ENCODE measurements around the gene UBASH3A. TPM values are rescaled to one million over a fixed set of nuclear protein-coding genes. Genes with fewer than 3 reads are reported as not detected.

The UBASH3A gene
- total RNA-seq, 1 donor: not detected

DNA sequence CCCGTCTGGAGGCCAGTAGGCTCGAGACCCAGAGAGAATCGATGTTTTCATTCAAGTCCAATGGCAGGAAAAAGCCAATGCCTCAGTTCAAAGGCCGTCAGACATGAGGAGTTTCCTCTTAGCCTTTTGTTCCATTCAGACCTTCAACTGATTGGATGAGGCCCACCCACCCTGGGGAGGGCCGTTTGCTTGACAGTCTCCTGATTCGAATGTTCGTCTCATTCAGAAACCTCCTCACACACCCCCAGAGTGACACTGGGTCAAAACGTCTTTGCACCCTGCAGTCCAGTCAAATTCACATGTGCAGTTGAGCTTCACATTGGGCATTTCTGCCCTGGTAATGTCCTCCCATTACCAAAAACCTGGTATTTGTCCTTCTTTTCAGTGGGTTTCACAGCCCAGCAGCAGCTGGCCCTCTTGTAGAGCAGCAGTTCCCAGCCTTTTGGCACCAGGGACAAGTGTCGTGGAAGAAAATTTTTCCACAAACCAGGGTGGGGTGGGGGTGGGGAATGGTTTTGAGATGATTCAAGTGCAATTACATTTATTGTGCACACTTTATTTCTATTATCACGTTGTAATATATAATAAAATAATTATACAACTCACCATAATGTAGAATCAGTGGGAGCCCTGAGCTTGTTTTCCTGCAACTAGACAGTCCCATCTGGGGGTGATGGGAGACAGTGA lies 52.2 kb downstream of the UBASH3A start:
- H3K4me3 ChIP-seq (ENCODE audit: low read depth, low read length): no peak overlapping the region
- no peak for DNase-seq (ENCODE audit: low read depth)
- TF ChIP-seq, protein P1, sequence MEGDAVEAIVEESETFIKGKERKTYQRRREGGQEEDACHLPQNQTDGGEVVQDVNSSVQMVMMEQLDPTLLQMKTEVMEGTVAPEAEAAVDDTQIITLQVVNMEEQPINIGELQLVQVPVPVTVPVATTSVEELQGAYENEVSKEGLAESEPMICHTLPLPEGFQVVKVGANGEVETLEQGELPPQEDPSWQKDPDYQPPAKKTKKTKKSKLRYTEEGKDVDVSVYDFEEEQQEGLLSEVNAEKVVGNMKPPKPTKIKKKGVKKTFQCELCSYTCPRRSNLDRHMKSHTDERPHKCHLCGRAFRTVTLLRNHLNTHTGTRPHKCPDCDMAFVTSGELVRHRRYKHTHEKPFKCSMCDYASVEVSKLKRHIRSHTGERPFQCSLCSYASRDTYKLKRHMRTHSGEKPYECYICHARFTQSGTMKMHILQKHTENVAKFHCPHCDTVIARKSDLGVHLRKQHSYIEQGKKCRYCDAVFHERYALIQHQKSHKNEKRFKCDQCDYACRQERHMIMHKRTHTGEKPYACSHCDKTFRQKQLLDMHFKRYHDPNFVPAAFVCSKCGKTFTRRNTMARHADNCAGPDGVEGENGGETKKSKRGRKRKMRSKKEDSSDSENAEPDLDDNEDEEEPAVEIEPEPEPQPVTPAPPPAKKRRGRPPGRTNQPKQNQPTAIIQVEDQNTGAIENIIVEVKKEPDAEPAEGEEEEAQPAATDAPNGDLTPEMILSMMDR (IDR thresholded peaks at IDR 0.05; ENCODE audit: insufficient read depth, low read length): no peak

DNA sequence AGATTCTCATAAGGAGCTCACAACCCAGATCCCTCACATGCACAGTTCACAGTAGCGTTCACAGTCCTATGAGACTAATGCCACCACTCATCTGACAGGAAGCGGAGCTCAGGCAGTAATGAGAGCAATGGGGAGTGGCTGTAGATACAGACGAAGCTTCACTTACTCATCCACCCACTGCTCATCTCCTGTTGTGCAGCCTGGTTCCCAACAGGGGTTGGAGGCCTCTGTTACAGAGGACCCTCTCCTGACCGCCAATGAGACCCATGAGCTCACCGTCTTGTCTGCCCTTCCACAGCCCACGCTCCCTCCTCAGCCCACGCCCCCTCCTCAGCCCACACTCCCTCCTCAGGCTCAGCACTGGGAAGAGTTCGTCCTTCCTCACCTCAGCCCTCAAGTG lies 52.8 kb downstream of the UBASH3A start:
- H3K4me3 ChIP-seq (ENCODE audit: low read depth, low read length): no peak overlapping the region
- DNase-seq (ENCODE audit: low read depth): no peak
- TF ChIP-seq, protein P1 (IDR thresholded peaks at IDR 0.05; ENCODE audit: insufficient read depth, low read length): no peak

DNA sequence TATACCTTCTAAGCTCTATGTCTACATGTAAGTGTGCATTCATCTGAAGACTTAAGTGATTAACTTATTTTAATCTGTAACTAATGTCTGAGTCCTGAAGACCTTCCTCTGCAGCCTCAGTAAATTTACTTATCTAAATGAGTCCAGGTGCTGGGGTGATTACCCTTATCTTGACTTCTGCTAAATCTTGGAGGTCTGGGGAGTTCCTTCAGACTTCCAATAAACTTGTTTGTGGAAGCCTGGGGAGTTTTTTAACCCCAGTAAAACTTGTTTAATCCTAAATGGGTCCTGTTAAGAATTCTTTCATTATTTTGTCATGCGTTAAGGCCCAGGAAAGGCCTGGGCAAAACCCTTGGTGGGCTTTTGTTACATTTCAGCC lies 55.4 kb downstream of the UBASH3A start:
- no peak overlapping the region for H3K4me3 ChIP-seq (ENCODE audit: low read depth, low read length)
- TF ChIP-seq, protein P1 (IDR thresholded peaks at IDR 0.05; ENCODE audit: insufficient read depth, low read length): no peak
- DNase-seq (ENCODE audit: low read depth): no peak

DNA sequence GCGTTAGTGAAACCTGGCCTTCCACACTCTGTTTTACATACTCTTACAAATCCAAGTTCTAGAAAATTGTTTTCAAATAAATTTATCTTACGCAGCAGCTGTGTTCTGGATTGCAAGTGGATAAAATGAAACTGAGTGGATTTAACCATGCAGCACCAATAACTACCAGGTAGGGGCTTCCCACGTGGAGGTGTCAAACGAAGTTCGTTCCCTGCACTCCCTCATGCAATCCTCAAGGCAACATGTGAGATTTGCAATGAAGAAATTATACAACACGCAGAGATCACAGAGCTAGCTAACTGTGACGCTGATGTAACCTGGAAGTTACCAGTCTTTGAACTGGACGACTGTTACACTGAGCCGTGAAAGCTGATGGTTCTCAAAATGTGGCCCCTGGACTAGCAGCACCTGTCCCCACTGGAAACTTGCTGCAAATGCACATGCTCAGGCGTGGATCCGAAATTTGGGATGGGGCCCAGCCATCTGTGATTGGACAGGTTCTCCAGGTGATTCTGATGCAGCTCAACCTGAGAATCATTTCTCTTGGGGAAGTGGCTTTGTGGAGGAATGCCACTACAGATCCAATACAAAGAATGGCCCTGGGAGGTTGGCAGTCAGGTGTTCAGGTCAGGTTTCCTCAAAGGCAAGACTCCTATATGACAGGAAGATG lies 56.0 kb downstream of the UBASH3A start:
- no peak for DNase-seq (ENCODE audit: low read depth)
- TF ChIP-seq, protein P1 (IDR thresholded peaks at IDR 0.05; ENCODE audit: insufficient read depth, low read length): no peak
- H3K4me3 ChIP-seq (ENCODE audit: low read depth, low read length): no peak overlapping the region

DNA sequence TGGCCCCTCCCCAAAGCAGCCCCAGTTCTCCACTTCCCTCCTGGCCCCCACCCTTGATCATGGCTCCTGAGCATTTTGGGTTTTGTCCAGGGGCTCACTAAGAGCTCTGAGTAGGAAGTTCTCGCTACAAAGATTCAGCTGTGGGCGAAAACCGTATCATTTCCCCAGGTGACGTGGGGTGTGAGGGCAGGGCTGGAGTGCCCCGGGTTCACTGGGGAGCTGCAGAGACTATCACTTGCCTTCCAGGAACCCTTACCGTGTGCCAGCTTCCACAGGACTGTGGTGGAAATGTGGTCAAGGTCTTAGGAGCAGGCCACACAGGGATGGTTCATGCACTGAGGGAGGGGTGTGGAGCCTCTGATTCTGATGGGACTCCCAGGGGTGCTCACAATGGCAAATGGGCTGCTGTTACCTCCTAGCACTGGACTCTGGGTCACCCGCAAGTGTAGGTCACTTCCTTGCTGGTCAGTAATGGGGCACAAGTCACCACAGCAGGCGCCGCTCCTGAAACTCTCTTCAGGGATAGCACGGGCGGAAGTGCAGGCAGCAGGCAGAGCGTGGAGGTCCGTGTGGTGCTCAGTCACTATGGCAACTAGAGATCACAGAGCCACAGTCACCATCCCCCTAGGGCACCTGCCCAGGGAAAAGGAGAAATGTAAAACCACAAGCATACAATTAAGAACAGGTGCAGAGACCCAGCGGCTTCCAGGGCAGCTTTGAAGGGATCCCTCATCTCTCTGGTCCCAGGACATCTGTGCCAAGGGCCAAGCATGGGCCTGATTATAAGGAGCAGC lies 56.9 kb downstream of the UBASH3A start:
- TF ChIP-seq, protein P1 (IDR thresholded peaks at IDR 0.05; ENCODE audit: insufficient read depth, low read length): no peak
- no peak for DNase-seq (ENCODE audit: low read depth)

DNA sequence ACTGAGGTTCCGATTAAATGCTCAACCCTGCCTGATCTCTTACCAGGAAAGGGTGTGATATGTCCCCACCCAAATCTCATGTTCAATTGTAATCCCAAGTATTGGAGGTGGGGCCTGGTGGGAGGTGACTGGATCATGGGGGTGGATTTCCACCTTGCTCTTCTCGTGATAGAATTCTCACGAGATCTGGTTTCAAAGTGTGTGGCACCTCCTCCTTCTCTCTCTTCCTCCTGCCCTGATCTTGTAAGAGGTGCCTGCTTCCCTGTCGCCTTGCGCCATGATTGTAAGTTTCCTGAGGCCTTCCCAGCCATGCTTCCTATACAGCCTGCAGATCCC lies 57.5 kb downstream of the UBASH3A start:
- H3K4me3 ChIP-seq (ENCODE audit: low read depth, low read length): no peak overlapping the region
- DNase-seq (ENCODE audit: low read depth): no peak
- TF ChIP-seq, protein P1 (IDR thresholded peaks at IDR 0.05; ENCODE audit: insufficient read depth, low read length): no peak

More for the DNA sequence above, 56.9 kb downstream of the UBASH3A start:
- H3K4me3 ChIP-seq (ENCODE audit: low read depth, low read length): no peak overlapping the region

Data from fibroblast of the aortic adventitia (primary cell).